Effector CD4-positive, alpha-beta T cell (primary cell): ENCODE measurements around the gene MYB.
"Not testable (repeated sequence)": the region's sequence is repeated elsewhere in the genome, so short reads cannot be mapped to it uniquely, and the experiment has no call there.

Experiments used
- DNase-seq: peaks from one replicate; pipeline ENCODE4 v3.0.0-alpha.2; 2020
- total RNA-seq: gene quantifications from one replicate; lab custom pipeline; 2026; lab: John Stamatoyannopoulos, UW

MYB gene
- total RNA-seq: 15.2 reads per million, percentile 41 among the genes with 10 or more reads in this experiment

- peak; percentile 49 for DNase-seq
These were observed at the start of gene MYB for GRCh38 chr6:135180542-135181332. MYB (plus strand) TSS chr6:135181308; CDS start chr6:135181514, 206 bp downstream.

GRCh38 chr6:135132776-135133175 lies 48.3 kb upstream of the MYB start:
- DNase-seq: no peak

DNA sequence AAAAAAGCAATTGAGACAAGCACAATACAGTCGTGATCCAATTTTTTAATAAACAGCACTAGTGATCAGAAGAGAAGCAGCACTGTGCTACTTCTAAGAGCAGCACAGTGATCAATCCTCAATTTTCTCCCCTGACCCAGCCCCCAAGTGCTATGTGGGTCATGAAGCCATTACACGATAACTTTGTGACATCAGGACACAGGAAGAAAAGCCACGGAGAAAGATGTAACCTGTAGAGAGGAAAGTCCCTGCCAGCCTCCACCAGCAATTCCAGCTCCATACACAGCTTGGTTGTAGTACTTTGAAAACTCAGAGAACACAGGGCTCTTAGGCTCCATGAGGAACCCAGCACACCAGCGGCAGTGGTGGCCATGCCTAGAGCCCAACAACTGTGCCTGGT lies 45.3 kb upstream of the MYB start:
- no peak for DNase-seq

DNA sequence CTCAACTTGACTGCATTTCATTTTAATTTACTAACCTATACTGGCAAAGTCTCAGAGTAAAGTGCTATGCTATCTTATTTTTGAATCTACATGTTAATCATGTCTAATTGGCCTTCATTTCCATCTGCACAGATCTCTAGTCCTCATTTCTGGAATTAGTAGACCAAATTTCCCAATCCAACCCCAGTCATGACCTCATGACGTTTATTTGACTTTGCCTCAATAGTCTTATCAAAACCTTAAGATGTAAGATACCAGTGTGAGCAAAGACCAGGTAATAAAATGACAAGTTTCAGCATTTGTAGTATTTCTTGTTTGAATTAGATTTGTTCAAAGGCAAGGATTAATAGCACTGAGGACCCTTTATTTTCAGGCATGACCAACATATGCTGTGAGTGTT lies 43.3 kb upstream of the MYB start:
- no peak for DNase-seq

DNA sequence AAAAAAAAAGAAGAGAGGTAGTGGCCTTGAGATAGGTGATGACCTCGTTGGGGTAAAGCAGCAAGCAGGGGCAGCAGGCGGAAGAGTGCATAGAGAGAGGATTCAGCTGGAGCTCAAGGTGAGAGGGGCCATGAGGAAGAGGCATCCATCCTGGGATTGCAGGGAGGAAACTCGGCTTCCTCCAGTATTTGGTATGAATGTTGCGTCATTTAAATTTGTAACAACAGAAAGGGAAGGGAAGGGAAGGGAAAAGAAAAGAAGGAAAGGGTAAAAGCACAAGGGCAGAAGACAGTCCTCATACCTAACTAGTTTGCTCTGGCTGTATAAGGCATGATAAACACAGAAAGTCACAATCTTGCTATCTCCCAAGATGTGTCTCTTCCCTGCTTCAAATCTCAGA lies 39.9 kb upstream of the MYB start:
- DNase-seq: no peak

- no peak for DNase-seq
These were observed 39.4 kb upstream of the MYB start for GRCh38 chr6:135141728-135142127.

- DNase-seq: not testable (repeated sequence)
These were observed 38.9 kb upstream of the MYB start for GRCh38 chr6:135142232-135142631.

DNA sequence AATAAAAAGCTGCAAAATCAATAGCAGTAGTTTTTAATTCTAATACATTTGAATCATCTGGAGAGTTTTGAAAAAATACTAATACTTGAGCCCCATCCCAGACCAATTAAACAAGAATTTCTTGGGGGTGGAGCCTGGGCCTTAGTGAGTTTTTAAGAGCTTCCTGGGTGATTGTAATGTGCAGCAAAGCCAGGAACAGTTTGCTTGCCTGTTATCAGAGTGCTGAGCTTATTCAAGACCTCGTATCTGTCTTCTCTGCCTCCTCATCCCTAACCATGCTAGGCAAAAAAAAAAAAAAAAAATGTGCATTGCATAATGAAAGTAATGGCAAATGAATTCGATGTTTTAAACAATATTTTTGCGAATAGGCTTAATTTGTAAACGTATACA lies 36.4 kb upstream of the MYB start:
- DNase-seq: no peak

- DNase-seq: no peak
These were observed 35.9 kb upstream of the MYB start for GRCh38 chr6:135145063-135145800.

DNA sequence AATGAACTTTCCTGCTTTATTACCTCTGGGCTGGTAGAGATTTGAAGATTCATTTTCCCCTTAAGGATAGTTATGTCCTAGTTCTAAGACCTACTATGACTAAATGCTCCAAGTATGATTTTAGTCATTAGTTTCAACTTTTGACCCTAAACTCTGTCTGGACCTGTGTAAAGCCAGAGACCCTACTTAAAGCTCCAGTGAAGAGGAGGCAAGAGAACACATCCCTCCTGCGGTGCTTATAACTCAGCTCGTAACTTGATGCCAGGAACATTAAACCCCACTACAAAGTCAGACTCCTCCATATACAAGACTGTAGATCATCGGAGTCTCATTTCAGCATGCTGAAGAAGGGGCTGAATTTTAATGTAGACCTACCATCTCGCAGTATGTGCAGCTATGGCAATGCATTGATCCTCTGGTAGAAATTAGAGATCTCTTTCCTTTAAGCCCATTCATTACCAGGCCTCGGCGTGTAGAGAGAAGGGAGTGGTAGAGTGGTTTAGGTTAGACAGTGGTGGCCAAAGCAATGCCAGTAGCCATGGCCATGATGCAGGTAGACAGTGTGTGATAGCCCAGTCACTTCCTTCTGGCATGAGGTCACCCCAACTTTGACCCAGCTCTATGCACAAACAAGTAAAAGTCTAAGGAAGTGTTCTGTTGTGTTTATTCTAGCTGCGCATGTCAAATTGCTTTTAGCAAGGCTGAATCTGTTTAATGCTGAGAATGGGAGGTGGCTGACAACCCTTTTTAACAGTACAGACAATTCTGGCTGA lies 34.8 kb upstream of the MYB start:
- no peak for DNase-seq

GRCh38 chr6:135147637-135148592 lies 33.2 kb upstream of the MYB start:
- DNase-seq: no peak

- DNase-seq: no peak
These were observed 32.2 kb upstream of the MYB start for GRCh38 chr6:135148889-135149288.

DNA sequence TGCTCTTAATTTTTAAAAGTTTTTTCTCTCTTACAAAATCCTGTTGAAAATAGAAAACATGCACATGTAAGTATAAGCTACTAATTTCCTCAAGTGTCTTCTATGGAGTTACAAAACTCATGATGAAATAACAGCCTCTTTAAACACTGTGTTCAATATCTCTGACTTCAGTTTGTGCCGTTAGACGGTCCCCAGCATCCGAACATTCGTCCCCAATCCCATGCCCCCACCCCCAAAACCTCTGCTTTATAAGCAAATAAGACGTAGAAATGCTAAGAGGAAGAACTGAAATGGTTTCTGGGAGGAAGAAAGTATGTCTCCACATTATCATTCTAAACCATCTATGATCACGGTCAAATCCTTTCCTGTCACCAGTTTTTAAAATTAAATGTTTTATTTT lies 31.7 kb upstream of the MYB start:
- DNase-seq: no peak

- not testable (repeated sequence) for DNase-seq
These were observed 30.6 kb upstream of the MYB start for GRCh38 chr6:135150481-135150880.

DNA sequence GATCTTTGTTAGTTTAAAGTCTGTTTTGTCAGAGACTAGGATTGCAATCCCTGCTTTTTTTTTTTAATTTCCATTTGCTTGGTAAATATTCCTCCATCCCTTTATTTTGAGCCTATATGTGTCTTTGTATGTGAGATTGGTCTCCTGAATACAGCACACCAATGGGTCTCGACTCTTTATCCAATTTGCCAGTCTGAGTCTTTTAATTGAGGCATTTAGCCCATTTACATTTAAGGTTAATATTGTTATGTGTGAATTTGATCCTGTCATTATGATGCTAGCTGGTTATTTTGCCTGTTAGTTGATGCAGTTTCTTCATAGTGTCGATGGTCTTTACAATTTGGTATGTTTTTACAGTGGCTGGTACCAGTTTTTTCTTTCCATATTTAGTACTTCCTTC lies 27.0 kb upstream of the MYB start:
- not testable (repeated sequence) for DNase-seq

- DNase-seq: no peak
These were observed 22.7 kb upstream of the MYB start for GRCh38 chr6:135158397-135158796.

DNA sequence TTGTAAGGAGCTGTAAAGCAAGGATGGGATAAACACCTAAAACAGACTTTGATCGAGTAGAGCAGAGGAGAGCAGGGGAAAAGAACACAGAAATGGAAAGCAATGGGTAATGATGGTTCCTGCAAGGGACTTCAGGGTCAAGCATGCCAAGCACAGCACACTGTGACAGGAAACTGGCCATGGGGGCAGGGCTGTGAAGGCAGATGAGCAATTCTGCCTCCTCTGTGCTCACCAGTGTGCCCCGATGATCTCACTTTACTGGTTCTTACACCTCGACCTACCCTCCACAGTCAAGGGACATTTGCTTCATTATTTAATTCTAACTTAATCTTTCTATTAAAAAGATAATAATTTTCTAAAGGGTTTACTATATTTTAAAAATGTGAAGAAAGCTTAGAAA lies 21.6 kb upstream of the MYB start:
- no peak for DNase-seq

DNA sequence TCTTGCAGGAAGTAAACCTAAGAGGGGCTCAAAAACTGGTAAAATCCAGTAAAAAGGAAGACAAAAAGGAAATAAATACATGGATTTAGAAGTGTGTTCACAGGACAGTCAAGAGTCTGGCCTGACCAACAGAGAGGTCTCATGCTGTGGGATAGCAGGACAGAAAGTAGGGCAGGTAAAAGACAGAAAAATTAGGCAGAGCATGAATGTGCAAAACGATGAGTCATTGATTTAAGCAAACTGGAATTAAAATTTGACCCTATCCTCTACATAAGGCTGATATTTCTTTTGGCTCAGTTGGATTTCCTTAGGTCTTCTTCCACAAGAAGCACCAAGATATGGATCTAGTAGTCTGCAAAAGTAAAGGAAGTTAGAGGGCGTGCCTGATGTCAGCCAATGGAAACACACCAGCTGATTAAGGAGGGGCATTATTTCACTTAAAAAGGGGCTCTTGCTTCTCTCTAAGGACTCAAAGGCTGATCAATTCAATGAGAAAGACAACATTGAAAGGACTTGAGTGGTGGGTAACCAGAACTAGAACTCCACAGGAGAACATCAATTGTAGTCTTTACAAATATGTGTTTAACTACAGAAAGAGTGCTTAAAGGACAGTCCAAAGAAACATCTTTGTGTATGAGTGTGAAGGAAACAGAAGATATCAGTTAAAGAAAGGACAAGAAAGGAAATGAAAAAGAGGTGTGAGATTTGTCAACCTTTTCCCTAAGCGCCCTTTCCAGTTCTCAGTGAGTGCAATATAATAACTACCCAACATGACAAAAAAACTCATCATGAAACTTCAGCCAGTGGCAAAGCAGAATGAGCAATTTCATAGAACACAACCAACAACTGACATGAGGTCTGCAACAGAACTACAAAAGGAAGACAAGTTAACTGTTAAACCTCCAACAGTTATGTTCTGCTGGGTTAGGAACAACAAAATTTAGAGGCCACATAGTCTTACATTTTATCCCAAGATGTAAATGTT lies 19.4 kb upstream of the MYB start:
- DNase-seq: no peak

GRCh38 chr6:135162678-135163439 lies 18.2 kb upstream of the MYB start:
- peak; percentile 16 for DNase-seq

GRCh38 chr6:135163440-135163738 lies 17.7 kb upstream of the MYB start:
- peak; percentile 39 for DNase-seq
